Gastroesophageal sphincter (tissue), 3 donors: ENCODE results near the gene NRP2.

Source experiments
- EP300 ChIP-seq: sonication (generic); formaldehyde crosslinking; IDR thresholded peaks from one replicate; pipeline ENCODE4 v1.6.1; 2017; ENCODE audit warnings: antibody characterized with exemption, mild to moderate bottlenecking
- POLR2AphosphoS5 ChIP-seq: sonication (generic); formaldehyde crosslinking; IDR thresholded peaks from one replicate; pipeline ENCODE4 v1.6.1; 2017; ENCODE audit warnings: antibody characterized with exemption
- TF ChIP-seq, protein P1 (sequence below), 4 experiments: fragments of 200-600 bp in 2 of 4; fragments of 450-650 bp in 2 of 4; sonication (generic) in 1 of 4; IDR thresholded peaks; one replicate each; pipeline ENCODE4 v1.5.1; 2017 to 2019; ENCODE audit warnings: antibody characterized with exemption in 4 of 4, mild to moderate bottlenecking in 2 of 4, moderate library complexity in 2 of 4

DNA sequence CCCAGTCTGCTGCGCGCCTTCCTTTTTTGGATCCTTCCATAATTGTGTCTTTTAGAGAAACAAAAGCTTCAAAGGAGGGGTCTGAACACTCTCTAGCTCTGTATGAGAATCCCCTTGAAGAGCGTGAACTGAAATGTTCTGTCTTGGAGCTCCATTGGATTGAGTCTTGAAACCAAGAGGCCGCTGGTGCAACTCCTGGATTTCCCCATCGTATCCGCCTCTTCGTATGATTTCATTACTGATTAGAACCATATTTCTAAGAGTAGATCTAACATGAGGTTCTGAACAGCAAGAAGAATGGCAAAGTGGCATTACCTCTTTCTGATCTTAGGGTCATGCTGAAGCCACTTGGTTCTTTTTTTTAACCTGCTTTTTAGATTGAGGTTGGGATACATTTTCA, 31.4 kb upstream of the NRP2 start:
- TF ChIP-seq, protein P1, sequence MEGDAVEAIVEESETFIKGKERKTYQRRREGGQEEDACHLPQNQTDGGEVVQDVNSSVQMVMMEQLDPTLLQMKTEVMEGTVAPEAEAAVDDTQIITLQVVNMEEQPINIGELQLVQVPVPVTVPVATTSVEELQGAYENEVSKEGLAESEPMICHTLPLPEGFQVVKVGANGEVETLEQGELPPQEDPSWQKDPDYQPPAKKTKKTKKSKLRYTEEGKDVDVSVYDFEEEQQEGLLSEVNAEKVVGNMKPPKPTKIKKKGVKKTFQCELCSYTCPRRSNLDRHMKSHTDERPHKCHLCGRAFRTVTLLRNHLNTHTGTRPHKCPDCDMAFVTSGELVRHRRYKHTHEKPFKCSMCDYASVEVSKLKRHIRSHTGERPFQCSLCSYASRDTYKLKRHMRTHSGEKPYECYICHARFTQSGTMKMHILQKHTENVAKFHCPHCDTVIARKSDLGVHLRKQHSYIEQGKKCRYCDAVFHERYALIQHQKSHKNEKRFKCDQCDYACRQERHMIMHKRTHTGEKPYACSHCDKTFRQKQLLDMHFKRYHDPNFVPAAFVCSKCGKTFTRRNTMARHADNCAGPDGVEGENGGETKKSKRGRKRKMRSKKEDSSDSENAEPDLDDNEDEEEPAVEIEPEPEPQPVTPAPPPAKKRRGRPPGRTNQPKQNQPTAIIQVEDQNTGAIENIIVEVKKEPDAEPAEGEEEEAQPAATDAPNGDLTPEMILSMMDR (IDR thresholded peaks at IDR 0.05) = no peak
- TF ChIP-seq POLR2AphosphoS5 (no peak), EP300 (no peak)
